Esophagus muscularis mucosa (tissue), 3 donors: Measurements from ENCODE around the gene CD96.

Source experiments
- CTCF ChIP-seq, 3 experiments: fragments of 200-600 bp in 2 of 3; fragments of 450-650 bp in 1 of 3; sonication (generic) in 2 of 3; IDR thresholded peaks; one replicate each; pipeline ENCODE4 v1.5.1; 2017 to 2019; ENCODE audit warnings: antibody characterized with exemption in 3 of 3, mild to moderate bottlenecking in 2 of 3, moderate library complexity in 1 of 3
- POLR2AphosphoS5 ChIP-seq, 2 donors: sonication (generic); formaldehyde crosslinking; IDR thresholded peaks; one replicate each; pipeline ENCODE4 v1.6.1; 2017; ENCODE audit warnings: antibody characterized with exemption in 2 of 2

DNA sequence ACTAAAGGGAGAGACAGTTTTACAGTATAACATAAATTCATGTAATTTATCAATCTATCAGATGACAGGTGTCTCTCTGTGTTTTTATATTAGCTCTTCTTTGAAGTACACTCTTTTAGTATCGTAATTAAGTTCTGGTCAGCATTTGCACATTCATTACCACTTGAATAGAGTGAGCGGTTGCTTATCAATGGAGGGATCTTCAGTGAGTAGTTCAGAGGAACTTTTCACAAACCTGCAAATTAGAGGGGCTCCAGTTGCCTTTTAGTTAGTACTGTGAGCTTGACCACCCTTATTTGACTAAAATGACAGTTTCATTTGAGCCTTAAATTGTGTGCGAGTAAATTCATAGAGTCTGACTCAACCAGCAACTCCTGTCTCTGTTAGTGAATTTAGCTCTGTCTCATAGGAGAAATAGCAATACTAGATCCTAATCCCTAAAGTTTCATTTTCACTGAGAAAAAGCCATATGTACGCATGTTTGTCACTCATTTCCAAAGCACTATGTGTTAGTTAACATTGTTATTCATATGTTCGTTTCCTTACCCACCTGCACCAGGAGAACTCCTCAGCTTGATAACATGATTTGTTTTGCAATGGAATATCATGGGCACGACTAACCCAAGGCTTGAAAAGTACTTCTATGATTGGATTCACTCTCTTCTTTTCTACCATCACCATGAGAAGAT is 110.6 kb downstream of the CD96 start:
- no peak for TF ChIP-seq POLR2AphosphoS5 (IDR thresholded peaks at IDR 0.05)
- no peak for TF ChIP-seq CTCF (IDR thresholded peaks at IDR 0.05)
